ENCODE data around the gene ACSS2.
"Not testable (repeated sequence)": the region's sequence is repeated elsewhere in the genome, so short reads cannot be mapped to it uniquely, and the experiment has no call there.

ACSS2 gene

DNA sequence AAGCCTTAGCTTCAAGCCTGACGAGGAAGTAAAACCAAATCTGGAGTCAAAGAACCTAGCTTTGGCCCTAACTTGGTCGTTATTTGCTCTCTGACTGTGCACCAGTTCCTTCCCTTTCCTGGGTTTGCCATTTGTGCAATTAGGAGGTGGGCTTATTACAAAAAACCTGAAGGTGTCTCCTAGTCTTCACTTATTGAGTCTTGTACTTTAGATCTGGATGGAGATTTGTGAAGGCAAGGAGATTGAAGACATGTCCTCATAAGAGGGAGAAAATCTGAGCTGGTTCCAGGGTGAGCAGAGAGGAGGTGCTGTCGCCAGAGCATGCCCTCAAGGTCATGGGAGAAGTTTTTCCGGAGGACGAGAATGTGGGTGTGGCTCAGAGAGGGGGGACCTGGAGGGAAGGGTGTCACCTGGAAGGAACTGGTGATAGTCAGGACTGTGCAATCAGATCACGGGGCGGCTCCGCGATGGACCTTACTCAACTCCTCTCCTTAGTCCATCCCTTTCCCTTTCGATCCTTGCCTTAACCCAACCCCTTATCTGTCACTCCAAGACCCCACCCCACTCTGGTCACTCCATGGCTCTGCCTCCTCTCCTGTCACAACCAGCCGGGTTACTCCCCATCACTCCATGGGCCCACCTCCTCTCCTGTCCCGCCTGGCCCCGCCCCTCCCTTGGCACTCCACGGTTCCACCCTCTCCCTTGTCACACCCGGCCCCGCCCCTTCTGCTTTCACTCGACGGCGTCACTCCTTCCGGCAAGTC, 588 bp upstream of the ACSS2 start:
- Histone ChIP-seq H3K27ac (ENCODE audit: low read length) (peak overlapping the region; percentile 42; the same call in 1 of the 2 replicates), H3K4me3 (ENCODE audit: low read length) (peak overlapping the region; percentile 84), H3K9ac (ENCODE audit: low read length) (peak overlapping the region; percentile 33; the same call in 1 of the 2 replicates), H3K79me2 (ENCODE audit: low read length) (peaks cover 6% of the 10 kb centered on the region), H4K20me1 (ENCODE audit: insufficient read depth, low read length) (no peaks in the 10 kb centered on the region), H3K36me3 (replicated peaks; ENCODE audit: insufficient read depth, low read length) (no peaks in the 10 kb centered on the region), H3K4me1 (ENCODE audit: low read length) (peaks cover 20% of the 10 kb centered on the region), H3K27me3 (replicated peaks; ENCODE audit: insufficient read depth, low read length) (no peaks in the 10 kb centered on the region), H3K9me3 (replicated peaks; ENCODE audit: insufficient read depth, low read length) (no peaks in the 10 kb centered on the region), H3K4me2 (ENCODE audit: low read depth, low read length) (peak overlapping the region; percentile 61), H2AFZ (ENCODE audit: low read length) (peak overlapping the region; percentile 69), H3F3A (ENCODE audit: insufficient read depth, low read length) (no peaks in the 10 kb centered on the region; the same call in 1 of the 2 replicates), H3K9me2 (replicated peaks; ENCODE audit: insufficient read depth, low read length) (no peaks in the 10 kb centered on the region)
- DNase-seq = no peak
- TF ChIP-seq, protein P1, sequence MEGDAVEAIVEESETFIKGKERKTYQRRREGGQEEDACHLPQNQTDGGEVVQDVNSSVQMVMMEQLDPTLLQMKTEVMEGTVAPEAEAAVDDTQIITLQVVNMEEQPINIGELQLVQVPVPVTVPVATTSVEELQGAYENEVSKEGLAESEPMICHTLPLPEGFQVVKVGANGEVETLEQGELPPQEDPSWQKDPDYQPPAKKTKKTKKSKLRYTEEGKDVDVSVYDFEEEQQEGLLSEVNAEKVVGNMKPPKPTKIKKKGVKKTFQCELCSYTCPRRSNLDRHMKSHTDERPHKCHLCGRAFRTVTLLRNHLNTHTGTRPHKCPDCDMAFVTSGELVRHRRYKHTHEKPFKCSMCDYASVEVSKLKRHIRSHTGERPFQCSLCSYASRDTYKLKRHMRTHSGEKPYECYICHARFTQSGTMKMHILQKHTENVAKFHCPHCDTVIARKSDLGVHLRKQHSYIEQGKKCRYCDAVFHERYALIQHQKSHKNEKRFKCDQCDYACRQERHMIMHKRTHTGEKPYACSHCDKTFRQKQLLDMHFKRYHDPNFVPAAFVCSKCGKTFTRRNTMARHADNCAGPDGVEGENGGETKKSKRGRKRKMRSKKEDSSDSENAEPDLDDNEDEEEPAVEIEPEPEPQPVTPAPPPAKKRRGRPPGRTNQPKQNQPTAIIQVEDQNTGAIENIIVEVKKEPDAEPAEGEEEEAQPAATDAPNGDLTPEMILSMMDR (IDR thresholded peaks at IDR 0.05; ENCODE audit: low read length) = peak; percentile 28
- TF ChIP-seq EZH2 (optimal IDR thresholded peaks at IDR 0.05; ENCODE audit: low read depth, low read length) = no peak

DNA sequence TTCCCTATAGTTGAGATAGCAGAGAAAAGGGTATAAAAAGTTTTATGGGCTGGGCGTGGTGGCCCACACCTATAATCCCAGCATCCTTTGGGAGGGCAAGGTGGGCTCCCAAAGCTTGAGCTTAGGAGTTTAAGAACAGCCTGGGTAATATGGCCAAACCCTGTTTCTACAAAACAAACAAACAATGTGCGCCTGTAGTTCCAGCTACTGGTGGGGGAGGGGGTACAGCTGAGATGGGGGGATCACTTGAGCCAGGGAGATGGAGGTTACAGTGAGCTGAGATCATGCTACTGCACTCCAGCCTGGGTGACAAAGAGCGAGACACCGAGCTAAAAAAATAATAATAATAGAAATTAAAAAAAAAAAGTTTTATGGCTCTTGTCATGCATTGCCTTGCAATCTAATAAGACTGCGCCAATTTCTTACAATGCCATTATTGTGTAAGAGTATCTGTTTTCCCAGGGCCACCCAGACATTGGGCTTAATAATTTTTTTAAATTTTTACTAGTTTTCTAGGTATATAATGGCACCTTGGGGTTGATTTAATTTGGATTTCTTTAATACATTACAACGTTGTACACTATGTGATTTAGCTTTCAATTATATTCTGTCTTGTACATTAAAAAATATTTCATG, 3.9 kb downstream of the ACSS2 start:
- TF ChIP-seq, protein P1 (IDR thresholded peaks at IDR 0.05; ENCODE audit: low read length) = no peak
- TF ChIP-seq EZH2 (optimal IDR thresholded peaks at IDR 0.05; ENCODE audit: low read depth, low read length) = no peak
- no peak for TF ChIP-seq EZH2phosphoT487 (IDR thresholded peaks at IDR 0.05; ENCODE audit: low read length)
- H3K9me3 ChIP-seq (replicated peaks; ENCODE audit: insufficient read depth, low read length) = no peaks in the 10 kb centered on the region
- no peak overlapping the region for H2AFZ ChIP-seq (ENCODE audit: low read length)
- peaks cover 13% of the 10 kb centered on the region for H3K4me1 ChIP-seq (ENCODE audit: low read length)
- no peaks in the 10 kb centered on the region for H3K9me2 ChIP-seq (replicated peaks; ENCODE audit: insufficient read depth, low read length)
- no peaks in the 10 kb centered on the region for H4K20me1 ChIP-seq (ENCODE audit: insufficient read depth, low read length)
- no peaks in the 10 kb centered on the region for H3K36me3 ChIP-seq (replicated peaks; ENCODE audit: insufficient read depth, low read length)
- H3F3A ChIP-seq (ENCODE audit: insufficient read depth, low read length) = no peaks in the 10 kb centered on the region; the same call in 1 of the 2 replicates
- H3K4me2 ChIP-seq (ENCODE audit: low read depth, low read length) = no peak overlapping the region
- no peak for DNase-seq
- no peaks in the 10 kb centered on the region for H3K27me3 ChIP-seq (replicated peaks; ENCODE audit: insufficient read depth, low read length)
- H3K9ac ChIP-seq (ENCODE audit: low read length) = no peak overlapping the region
- peaks cover 6% of the 10 kb centered on the region for H3K79me2 ChIP-seq (ENCODE audit: low read length)
- H3K27ac ChIP-seq (ENCODE audit: low read length) = no peak overlapping the region
- H3K4me3 ChIP-seq (ENCODE audit: low read length) = no peak overlapping the region

DNA sequence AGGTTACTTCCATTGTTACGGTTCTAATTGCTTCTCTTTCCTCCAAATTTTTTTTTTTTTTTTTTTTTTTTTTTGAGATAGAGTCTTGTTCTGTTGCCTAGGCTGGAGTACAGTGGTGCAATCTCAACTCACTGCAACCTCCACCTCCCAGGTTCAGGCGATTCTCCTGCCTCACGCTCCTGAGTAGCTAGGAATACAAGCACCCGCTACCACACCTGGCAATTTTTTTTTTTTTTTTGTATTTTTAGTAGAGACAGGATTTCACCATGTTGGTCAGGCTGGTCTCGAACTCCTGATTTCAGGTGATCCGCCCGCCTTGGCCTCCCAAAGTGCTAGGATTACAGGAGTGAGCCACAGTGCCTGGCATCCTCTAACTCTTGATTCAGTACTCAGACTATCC, 4.6 kb downstream of the ACSS2 start:
- H3K9ac ChIP-seq (ENCODE audit: low read length); H4K20me1 ChIP-seq (ENCODE audit: insufficient read depth, low read length); H3K27ac ChIP-seq (ENCODE audit: low read length); H3K4me2 ChIP-seq (ENCODE audit: low read depth, low read length); H2AFZ ChIP-seq (ENCODE audit: low read length); H3K4me3 ChIP-seq (ENCODE audit: low read length); H3K36me3 ChIP-seq (replicated peaks; ENCODE audit: insufficient read depth, low read length); H3K9me3 ChIP-seq (replicated peaks; ENCODE audit: insufficient read depth, low read length); H3K9me2 ChIP-seq (replicated peaks; ENCODE audit: insufficient read depth, low read length); DNase-seq; H3F3A ChIP-seq (ENCODE audit: insufficient read depth, low read length); H3K79me2 ChIP-seq (ENCODE audit: low read length); H3K27me3 ChIP-seq (replicated peaks; ENCODE audit: insufficient read depth, low read length); H3K4me1 ChIP-seq (ENCODE audit: low read length): not testable (repeated sequence)

DNA sequence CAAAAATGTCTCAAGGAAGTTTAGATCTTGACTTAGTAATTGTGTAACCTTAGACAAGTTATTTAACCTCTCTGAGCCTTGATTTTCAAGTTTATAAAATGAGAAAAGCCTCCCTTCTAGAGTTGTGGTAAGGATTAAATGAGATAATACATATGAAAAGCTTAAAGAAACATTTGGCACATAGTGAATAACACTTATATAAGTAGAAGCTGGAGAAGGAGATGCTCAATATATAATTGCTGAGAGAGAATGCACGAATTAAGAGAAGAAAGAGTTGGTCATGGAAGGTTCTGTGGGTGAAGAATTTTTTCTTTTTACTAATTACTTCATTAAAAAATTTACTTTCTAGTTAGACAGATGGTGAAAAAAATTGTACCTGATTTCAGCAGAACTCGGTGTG, 5.3 kb downstream of the ACSS2 start:
- H3K4me2 ChIP-seq (ENCODE audit: low read depth, low read length) = no peak overlapping the region
- H2AFZ ChIP-seq (ENCODE audit: low read length) = no peak overlapping the region
- TF ChIP-seq EZH2 (optimal IDR thresholded peaks at IDR 0.05; ENCODE audit: low read depth, low read length) (no peak), EZH2phosphoT487 (IDR thresholded peaks at IDR 0.05; ENCODE audit: low read length) (no peak)
- TF ChIP-seq, protein P1 (IDR thresholded peaks at IDR 0.05; ENCODE audit: low read length) = no peak
- no peak overlapping the region for H3K4me3 ChIP-seq (ENCODE audit: low read length)
- peaks cover 10% of the 10 kb centered on the region for H3K4me1 ChIP-seq (ENCODE audit: low read length)
- no peaks in the 10 kb centered on the region for H3K36me3 ChIP-seq (replicated peaks; ENCODE audit: insufficient read depth, low read length)
- H3K79me2 ChIP-seq (ENCODE audit: low read length) = peaks cover 6% of the 10 kb centered on the region
- no peaks in the 10 kb centered on the region for H3K9me2 ChIP-seq (replicated peaks; ENCODE audit: insufficient read depth, low read length)
- H3K9me3 ChIP-seq (replicated peaks; ENCODE audit: insufficient read depth, low read length) = no peaks in the 10 kb centered on the region
- no peak overlapping the region for H3K9ac ChIP-seq (ENCODE audit: low read length)
- H3F3A ChIP-seq (ENCODE audit: insufficient read depth, low read length) = no peaks in the 10 kb centered on the region; the same call in 1 of the 2 replicates
- DNase-seq = no peak
- H3K27ac ChIP-seq (ENCODE audit: low read length) = no peak overlapping the region
- H4K20me1 ChIP-seq (ENCODE audit: insufficient read depth, low read length) = no peaks in the 10 kb centered on the region
- H3K27me3 ChIP-seq (replicated peaks; ENCODE audit: insufficient read depth, low read length) = no peaks in the 10 kb centered on the region
